ENCODE data around the gene PDCD6IP.

GRCh38 chr3:33898901-33899300, 100.5 kb downstream of the PDCD6IP start:
- TF ChIP-seq CTCF (IDR thresholded peaks at IDR 0.05; ENCODE audit: low read depth, low read length, poor library complexity, severe bottlenecking) (no peak), EZH2phosphoT487 (IDR thresholded peaks at IDR 0.05; ENCODE audit: borderline replicate concordance, low read length) (no peak)

All from DOHH2 (cell line).